Activated effector memory CD4-positive, alpha-beta T cell treated with Interleukin-2 at 50 U/mL for 16 hours (primary cell): ENCODE results near the gene M1AP.

ENCODE experiments used
- DNase-seq: peaks from one replicate; pipeline ENCODE4 v3.0.0-alpha.2; 2020

Gene M1AP, protein sequence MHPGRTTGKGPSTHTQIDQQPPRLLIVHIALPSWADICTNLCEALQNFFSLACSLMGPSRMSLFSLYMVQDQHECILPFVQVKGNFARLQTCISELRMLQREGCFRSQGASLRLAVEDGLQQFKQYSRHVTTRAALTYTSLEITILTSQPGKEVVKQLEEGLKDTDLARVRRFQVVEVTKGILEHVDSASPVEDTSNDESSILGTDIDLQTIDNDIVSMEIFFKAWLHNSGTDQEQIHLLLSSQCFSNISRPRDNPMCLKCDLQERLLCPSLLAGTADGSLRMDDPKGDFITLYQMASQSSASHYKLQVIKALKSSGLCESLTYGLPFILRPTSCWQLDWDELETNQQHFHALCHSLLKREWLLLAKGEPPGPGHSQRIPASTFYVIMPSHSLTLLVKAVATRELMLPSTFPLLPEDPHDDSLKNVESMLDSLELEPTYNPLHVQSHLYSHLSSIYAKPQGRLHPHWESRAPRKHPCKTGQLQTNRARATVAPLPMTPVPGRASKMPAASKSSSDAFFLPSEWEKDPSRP

DNA sequence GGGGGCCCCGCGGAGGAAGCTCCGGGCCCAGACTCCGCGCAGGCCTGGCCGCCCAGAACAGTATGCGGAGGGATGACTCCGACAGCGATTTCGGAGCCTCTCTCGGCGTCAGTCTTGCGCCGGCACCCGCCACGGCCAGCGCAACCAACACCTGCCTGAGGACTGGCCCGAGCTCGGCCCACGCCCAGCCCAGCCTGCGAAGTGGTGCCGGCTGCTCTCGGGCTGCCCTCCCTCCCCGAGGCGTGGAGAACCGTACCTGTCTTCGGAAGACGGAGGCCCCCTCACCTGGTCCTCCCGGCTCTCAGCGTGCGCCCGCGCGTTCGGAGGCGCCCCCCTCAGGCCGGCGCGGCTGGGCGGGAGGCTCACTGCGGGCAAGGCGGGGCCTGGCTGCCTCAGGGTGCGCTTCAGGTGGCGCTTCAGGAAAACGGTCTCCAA is at the start of gene M1AP:
TSS of gene M1AP (minus strand) at position 322 of the 435 bp plus-strand sequence. CDS start 8,055 bp downstream, outside the sequence.
- no peak for DNase-seq

DNA sequence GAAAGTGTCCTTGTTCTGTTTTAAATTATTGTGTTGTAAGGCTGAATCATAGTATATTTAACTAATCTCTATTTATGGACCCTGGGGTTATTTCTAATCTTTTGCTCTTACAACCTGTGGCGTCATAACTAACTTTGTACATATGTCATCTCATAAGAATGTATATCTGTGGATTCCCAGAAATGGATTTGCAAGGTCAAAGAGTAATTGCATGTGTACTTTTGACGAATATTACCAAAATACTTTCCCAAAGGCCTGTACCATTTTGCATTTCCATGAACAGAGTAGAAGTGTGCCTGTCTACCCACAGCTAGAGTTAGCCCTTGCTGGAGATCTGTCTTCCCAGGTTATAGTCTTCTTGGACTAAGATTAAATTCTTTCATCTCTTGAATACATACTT is 48.7 kb upstream of the M1AP start:
- no peak for DNase-seq

DNA sequence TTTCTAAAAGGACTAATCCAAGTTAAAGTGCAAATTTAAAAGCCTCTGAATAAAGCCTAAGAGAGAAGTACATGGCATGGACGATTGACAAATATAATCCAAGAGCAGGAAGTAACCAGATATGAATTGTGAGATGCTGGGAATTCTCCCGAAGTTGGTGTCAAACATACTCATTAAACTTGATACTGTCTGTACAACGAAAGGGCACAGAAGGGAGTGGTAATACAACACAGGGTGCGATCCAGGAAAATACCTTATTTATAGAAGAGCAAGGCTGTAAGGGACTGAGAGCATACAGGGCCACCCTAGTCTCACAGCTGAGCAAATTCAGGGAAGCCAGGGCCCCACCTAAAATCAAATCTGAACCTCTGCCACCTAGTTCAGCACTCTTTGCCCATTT is 47.5 kb upstream of the M1AP start:
- DNase-seq, result no peak

DNA sequence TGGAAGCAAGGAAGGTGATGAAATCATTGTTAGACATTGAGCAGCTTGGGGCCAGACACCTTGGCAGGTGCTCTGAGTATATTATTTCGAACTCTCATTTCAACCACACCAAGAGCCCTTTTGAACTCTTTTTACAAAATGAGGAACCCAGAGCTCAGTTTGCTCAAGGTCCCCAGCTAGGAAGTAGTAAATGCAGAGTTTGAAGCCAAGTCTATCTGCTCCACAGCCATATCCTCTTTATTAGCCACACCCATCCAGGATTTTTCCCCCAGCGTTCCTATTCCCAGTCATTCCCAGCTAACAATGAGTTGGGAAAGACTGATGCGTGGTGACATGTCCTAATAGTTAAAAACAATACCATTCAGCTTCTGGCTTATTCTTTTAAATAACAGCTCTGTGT is 46.2 kb upstream of the M1AP start:
- DNase-seq, result no peak

DNA sequence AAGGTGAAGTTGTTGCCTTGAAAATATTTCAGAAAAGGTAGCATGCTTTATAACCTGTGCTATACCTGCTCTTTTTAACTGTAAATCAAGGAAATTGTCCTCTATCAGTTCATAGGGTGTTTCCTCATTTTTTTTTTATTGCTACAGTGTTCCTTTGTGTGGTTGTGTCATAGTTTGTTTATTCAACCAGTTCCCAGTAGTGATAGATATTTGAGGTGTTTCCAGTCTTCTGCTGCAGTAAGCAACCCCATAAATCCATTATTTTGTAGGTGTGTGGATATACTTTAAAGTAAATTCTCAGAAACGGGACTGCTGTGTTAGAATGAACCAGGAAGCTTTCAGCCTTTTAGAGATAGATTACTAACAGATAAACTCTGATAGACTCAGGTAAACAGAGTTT is 45.5 kb upstream of the M1AP start:
- no peak for DNase-seq

DNA sequence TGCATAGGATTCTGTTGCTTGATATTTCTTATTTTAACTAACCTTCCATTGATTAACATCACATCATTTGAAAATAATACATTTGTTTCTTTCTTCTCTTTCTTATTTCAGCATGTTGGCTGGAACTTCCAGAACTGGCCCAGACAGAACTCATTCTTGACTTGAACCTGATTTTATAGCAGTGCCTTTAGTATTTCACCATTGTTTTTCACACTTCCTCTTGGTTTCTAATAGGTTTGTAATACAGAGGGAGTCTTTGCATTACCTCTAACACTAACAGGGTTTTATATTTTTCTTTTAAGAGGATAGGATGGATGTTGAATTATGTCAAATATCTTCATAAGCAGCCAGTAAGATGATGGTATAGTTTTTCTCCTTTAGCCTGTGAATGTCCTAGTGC is 45.1 kb upstream of the M1AP start:
- DNase-seq, result no peak

DNA sequence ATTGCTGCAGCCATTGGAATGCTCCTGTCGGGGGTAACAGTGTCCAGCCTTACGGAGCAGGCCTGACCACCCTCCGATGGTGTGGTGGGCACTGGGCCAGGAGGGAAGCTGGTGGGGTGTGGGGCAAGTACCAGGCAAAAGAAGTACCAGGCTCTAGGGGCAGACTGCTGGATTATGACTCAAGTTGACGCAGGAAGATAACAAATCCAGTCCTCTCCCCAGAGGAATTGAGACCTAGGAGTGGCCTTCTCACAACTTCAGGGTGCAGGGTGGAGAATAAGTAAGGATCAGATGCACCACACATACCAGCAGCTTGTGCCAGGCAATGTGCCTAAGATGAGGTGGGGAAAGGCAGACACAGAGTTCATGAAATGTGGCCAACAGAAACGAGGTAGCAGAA is 43.8 kb upstream of the M1AP start:
- no peak for DNase-seq

DNA sequence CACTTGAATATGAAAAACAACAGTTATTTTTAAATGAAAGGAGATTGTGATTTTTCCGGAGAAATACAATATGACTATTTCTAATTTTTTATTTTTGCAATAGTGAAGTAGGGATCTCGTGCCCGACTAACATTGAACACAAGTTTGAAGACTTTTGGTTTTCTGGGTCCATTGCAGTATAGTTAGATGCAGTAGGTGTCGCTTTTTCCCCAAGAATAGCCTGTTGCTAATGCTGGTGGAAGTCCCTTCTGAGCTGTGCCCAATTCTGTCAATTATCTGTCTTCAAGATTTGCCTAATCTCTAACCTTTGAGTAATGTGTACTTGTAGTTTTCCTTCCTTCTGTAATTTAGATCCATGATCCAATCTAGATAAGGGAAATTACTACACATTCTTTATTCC is 42.4 kb upstream of the M1AP start:
- no peak for DNase-seq

DNA sequence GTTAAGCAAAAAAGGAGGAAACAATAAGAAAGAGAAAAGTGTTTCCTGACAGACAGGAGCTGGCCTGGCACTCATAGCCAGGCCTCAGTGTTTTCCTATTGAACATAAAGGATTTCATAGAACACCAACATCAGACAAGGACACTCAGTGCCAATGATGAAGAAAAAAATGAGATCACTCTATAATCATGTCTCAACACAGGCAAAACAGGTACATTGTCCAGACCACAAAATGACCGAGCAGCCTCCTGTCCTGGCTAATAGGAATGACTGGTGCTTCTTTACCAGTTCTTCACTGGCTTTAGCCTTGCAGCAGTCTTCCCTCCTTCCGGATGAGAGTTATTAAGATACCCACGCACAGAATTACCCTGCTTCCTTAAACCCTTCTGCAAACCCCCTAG is 41.5 kb upstream of the M1AP start:
- DNase-seq, result no peak

DNA sequence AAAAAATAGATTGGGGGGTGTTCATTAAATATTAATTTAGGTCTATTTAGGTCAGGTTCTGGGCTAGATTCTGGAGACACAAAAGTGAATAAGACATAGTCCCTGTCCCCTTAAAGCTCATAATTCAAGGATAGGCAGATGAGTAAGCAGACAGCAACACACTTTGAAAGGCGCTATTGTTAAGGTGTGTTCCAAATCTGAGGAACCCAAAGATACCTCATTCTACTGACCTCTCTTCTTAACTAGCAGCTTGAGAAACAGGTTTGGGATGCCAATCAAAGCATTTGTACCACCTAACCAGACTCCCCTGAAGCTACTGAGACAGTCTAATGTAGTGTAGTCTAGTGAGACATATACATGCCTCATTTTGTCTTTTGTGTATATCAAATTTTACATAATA is 40.8 kb upstream of the M1AP start:
- DNase-seq, result no peak

DNA sequence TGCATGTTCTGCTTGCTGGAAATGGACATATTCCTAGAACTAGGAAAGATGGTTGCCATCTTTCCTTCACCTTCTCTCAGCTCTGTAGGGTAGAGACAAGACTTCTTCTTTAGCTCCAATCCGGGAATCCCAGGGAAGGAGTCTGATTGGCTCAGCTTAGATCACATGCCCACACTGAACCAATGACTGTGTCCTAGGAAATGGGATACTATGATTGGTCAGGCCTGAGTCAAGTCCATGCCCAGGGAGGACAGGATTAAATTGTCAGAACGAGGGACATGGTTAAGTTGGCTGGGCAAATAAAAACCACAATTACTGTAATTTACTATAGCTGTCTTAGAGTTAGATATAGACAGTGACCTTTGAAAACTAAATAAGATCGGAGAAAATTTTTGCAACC is 37.3 kb upstream of the M1AP start:
- DNase-seq, result no peak

DNA sequence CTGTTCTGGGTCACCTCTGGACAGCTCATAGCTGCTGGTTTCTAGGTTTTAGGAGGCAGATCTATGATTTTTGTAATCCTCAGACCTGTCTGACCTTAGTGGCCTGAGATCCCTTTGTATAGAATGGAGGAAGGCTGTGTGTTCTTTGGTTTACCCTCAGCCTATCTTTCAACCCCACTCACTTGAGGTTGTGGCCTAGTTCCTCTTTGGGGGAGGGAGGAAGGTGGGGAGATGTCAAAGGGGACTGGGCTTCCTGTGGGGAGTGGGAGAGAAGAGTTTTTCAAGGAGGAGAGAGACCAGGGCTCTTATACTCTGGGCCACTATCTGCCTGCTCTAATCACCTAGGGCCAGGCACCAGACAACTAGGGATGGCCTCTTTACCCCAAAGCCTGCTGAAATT is 34.4 kb upstream of the M1AP start:
- DNase-seq, result no peak

DNA sequence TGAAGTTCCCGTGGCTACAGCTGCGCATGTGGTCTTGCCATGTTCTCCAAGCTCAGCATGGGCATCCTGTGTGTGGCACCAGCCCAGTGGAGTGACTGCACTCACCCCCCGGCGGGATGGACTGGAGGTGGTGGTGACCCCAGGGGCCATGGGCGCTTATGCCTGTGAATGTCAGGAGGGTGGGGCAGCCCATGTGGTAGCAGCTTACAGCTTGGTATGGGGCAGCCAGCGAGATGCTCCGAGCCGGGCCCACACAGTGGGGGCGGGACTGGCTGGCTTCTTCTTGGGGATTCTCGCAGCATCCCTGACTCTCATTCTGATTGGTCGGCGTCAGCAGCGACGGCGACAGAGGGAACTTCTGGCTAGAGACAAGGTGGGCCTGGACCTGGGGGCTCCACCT is 31.5 kb upstream of the M1AP start:
- DNase-seq, result no peak

DNA sequence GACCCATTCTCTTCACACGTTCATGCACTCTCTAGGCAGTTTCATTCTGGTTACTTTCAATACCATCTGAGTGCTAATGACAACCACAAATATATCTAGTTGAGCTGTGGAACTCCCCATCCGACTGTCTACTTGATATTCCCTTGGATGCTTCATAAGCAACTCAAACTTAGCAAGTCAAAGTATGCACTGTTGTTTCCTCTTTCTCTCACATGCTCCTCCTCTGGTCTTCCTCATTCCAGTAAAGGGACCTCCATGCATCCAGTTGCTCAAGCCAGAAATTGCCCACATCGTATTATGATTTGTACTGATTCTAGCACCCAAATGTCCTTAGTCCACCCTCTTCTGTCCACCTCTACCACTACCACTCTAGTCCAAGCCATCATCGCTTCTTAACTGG is 28.2 kb upstream of the M1AP start:
- DNase-seq, result no peak

DNA sequence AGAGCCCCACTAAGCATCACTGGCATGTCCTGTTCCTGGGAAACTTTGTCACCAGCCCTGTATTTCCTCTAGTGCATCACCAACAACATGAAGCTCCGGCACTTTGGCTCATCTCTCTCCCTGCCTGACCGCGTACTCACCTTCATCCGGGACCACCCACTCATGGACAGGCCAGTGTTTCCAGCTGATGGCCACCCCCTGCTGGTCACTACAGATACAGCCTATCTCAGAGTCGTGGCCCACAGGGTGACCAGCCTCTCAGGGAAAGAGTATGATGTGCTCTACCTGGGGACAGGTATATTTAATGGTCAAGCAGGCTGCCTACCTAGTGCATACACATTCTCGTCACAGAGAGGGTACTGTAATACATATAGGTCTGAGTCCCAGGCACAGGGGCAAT is 27.0 kb upstream of the M1AP start:
- no peak for DNase-seq

DNA sequence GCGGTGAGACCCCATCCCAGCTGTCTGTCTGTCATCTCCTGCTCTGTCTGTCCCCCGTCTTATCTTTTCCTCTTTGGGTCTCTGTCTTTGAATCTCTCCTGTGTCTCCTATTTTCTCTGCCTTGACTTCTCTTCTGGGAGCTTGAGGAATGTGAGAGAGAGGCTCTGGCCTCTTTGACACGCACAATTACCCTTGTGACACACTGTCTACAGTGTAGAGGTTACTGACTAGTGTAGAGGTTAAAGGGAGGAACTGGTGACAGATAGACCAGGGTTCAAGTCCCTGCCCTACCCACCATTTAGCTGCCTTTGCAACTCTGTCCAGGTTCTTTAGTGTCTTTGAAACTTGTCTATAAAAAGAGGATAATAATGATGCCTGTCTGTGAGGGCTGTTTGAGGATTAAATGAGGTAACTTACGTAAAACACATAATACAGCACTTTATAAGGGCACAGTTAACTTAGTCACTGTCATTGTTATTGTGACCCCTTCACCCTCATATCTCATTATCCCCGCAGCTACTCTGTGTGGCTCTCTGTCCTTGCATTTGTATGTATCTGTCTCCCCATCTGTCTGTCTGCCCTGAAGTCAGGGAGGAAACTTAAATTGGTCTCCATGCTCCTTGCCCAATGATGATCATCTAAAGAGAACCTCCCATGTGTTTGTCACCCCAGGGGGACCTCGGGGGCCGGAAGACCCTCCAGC is 25.8 kb upstream of the M1AP start:
- no peak for DNase-seq

DNA sequence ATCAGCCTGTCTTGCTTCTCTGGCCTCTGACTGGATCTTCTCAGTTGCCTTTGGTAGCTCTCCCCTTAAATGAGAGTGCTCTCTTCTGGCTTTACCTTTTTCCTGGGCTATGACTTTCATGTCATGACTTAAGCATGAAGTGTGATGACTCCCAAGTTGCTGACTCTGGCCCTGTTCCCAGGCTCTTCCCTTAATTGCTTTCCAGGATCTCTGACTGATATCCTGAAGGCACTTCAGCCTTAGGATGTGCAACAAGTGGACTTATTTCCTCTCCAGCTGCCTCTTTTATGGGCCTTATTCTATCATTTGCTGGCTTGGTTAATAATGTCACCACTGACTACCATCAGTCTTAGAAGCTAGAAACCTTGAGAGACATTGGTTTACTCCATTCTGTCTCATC is 23.3 kb upstream of the M1AP start:
- no peak for DNase-seq

DNA sequence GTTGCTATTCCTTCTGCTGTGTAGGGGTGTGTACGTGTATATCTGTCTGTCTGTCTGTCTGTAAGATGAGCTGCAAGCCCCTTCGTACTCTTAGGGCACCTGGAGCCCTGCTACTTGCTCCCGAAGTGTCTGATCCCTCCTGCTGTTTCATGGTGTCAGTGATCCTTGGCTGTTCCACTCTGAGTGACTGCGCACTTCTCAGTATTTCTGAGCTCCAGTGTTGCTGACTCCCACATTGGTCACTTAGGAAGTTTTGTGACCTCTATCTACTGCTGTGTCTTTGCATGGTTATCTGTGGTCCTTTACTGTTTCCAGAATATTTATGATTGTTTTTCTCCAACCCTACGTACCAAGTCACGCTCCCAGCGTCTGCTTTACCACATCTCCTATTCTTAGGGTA is 22.1 kb upstream of the M1AP start:
- no peak for DNase-seq

DNA sequence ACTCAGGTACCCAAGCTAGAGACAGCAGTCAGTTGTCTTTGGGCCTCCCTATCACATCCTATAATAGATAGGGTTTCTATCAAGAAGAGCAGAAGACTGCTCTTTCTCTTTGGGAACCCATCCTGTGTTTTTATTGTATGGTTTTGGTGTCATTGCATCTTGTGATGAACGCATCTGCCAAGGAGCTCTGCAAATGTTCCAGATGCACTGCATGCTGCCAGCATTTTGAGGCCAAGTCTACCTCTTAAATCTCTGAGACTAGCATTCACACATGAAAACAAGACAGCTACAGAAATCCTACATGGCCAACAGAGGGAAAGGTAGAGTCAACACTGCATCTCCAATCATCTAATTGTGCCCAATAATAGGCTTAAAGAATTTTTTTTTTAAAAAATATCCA is 20.0 kb upstream of the M1AP start:
- DNase-seq, result no peak

DNA sequence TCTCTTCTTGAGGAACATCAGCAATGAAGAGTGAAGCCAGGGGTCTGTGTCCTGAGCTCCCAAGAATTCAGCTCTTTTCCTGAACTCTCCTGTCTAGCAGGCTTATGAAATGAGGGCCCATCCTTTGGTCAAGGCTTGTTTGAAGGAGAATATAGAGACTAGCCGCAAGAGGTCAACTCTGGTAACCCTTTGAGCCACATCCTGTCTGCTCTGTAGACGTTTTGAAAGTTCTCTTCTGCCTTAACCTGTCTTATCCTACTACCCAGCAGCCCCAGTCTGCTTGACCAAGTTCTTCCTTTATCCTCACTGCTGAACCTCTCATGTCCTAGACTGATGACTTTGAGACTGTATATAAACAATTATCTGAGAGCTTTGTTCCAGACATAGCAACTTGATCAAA is 11.3 kb upstream of the M1AP start:
- DNase-seq, result no peak

DNA sequence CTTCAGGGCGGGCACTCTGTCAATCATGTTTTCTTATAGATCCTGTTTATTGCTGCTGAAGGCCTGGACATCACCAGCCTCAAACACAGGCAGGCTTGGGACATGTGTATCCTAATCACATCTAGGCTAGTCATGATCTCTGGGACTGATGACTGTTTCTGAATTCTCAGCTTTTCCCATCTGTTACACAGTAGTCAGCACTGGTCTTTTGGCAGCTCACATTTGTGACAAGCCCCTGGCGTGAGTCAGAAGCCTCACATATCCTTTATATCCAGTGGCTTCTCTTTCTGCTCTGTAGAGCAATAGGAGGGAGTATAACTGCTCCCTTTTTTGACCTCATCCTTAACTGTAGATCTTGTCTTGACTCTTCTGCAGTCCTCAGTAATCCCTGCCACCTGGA is 10.4 kb upstream of the M1AP start:
- DNase-seq, result no peak

DNA sequence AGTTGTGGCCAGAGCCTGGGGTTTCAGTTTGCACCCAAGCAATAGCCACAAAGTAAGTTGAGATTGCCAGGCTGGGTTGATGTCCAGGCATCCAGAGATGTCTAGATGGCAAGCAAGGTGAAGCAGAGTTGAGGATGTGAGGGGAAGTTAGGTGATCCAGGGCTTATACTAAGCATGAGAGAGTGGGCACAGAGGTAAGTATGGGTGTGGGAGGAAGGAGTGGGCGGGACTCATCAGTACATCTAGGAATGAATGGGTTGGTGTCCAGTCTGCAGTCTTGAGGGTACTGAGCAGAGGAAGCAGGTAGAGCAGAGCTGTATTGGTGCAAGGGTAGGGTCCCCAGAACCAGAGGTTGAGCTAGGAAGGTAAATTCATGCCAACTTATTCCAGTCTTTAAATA is 7.4 kb upstream of the M1AP start:
- no peak for DNase-seq

DNA sequence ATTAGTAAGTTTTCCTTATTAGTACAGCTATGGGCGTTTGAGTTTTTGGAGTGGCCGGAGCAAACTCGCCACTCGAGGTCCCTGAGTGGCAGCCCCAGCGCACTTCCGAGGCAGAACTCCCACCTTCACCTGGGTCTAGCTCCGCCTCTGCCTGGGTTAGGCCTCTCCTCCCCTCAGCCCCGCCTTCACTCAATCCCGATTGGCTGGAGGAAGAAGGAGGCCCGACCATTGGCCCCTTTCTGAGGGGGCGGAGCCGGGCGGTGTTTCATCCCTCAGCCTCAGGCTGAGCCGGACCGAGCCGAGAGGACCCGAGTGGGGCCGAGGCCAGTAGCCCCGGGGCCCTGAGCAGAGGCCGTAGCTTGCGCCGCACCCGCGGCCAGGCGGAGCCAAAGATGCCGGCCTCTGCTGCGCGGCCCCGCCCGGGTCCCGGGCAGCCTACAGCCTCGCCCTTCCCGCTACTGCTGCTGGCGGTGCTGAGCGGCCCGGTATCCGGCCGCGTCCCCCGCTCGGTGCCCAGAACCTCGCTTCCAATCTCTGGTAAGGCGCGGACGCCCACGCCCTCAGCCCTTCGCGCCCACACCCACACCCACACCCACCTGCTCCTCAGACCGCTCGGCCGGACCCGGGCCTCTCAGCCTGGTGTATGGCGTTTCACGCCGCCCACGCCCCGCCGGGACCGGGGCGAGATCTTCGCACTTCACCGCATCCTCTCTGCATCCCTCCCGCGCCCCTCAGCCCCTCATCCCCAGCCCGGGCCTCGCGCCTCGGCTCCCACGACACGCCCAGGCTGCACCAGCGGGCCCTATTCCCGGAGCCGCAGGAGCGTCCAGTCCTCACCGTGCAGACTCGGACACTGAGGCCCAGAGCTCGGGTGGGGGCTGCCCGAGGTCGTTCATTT is 6.1 kb upstream of the M1AP start, which contains the start of gene SEMA4F:
TSS of gene SEMA4F (plus strand) at position 263 of the 898 bp plus-strand sequence. CDS start at position 393, 130 bp downstream.
- DNase-seq, result peak; percentile 93
